K562 (cell line): ENCODE data around the gene IL2RG. TPM values are rescaled to one million over a fixed set of nuclear protein-coding genes. Genes with fewer than 3 reads are reported as not detected.

Experiments
- ATF7 ChIP-seq: fragments of 450-650 bp; IDR thresholded peaks from 2 replicates; pipeline ENCODE4 v1.7.1; 2014; ENCODE audit warnings: mild to moderate bottlenecking, moderate library complexity
- CCAR2 ChIP-seq: fragments of 200-400 bp; formaldehyde crosslinking; IDR thresholded peaks from 2 replicates; pipeline ENCODE4 v1.6.1; 2017; ENCODE audit warnings: mild to moderate bottlenecking, low read depth, low read length
- CXXC5 ChIP-seq: fragments of 250-450 bp; sonication (Bioruptor Pico); IDR thresholded peaks from 2 replicates; pipeline ENCODE4 v1.8.0; 2022; ENCODE audit warnings: inconsistent platforms, mild to moderate bottlenecking, moderate library complexity
- DDX20 ChIP-seq: fragments of 450-650 bp; IDR thresholded peaks from 2 replicates; pipeline ENCODE4 v1.6.1; 2016; ENCODE audit warnings: missing genetic modification characterization, low read depth, mild to moderate bottlenecking, missing compliant biosample characterization, moderate library complexity
- DNMT1 ChIP-seq: fragments of 450-650 bp; IDR thresholded peaks from 2 replicates; pipeline ENCODE4 v1.6.1; 2016; ENCODE audit warnings: antibody characterized with exemption, mild to moderate bottlenecking
- GABPB1 ChIP-seq: sonication (generic); formaldehyde crosslinking; IDR thresholded peaks from 2 replicates; pipeline ENCODE4 v1.8.0; 2022; ENCODE audit warnings: mild to moderate bottlenecking, missing genetic modification reagents
- HDAC1 ChIP-seq, 2 experiments: fragments of 450-650 bp; IDR thresholded peaks; 2 replicates each; pipeline ENCODE4 v1.6.1; 2016 to 2017; ENCODE audit warnings: inconsistent platforms in 1 of 2, mild to moderate bottlenecking in 1 of 2, moderate library complexity in 1 of 2
- NR3C1 ChIP-seq: sonication (generic); formaldehyde crosslinking; IDR thresholded peaks from 2 replicates; pipeline ENCODE4 v1.8.1; 2022; ENCODE audit warnings: missing genetic modification reagents
- POLR2AphosphoS5 ChIP-seq: IDR thresholded peaks from 2 replicates; pipeline ENCODE4 v1.6.1; 2011; ENCODE audit warnings: mild to moderate bottlenecking, low read depth, low read length, moderate library complexity; ENCODE audit not compliant: control insufficient read depth, insufficient read depth
- POLR2H ChIP-seq: IDR thresholded peaks from 2 replicates; pipeline ENCODE4 v1.6.1; 2016; ENCODE audit warnings: missing genetic modification characterization, low read depth, mild to moderate bottlenecking, control low read depth, missing compliant biosample characterization, moderate library complexity
- PPARD ChIP-seq: fragments of 250-450 bp; sonication (Bioruptor Pico); IDR thresholded peaks from 2 replicates; pipeline ENCODE4 v1.8.0; 2022; ENCODE audit warnings: inconsistent platforms, mild to moderate bottlenecking, moderate library complexity
- RAD21 ChIP-seq, 2 experiments: fragments of 250-450 bp in 1 of 2; fragments of 450-650 bp in 1 of 2; sonication (Bioruptor Pico) in 1 of 2; formaldehyde crosslinking in 1 of 2; IDR thresholded peaks in 1 of 2; conservative IDR thresholded peaks in 1 of 2; 2 replicates each; pipeline versions ENCODE4 v1.4.0 to v1.8.0; 2020 to 2022; ENCODE audit warnings: mild to moderate bottlenecking in 2 of 2, moderate library complexity in 1 of 2
- RBFOX2 ChIP-seq: fragments of 200-400 bp; formaldehyde crosslinking; IDR thresholded peaks from 2 replicates; pipeline ENCODE4 v1.6.1; 2017; ENCODE audit warnings: low read depth, mild to moderate bottlenecking, low read length, moderate library complexity
- TAF1 ChIP-seq: IDR thresholded peaks from 2 replicates; pipeline ENCODE4 v1.6.1; 2011; ENCODE audit warnings: mild to moderate bottlenecking, low read length, moderate library complexity; ENCODE audit not compliant: insufficient read depth, control insufficient read depth, severe bottlenecking; ENCODE audit errors: extremely low read depth
- TAF7 ChIP-seq: fragments of 450-650 bp; IDR thresholded peaks from 2 replicates; pipeline ENCODE4 v1.6.1; 2016; ENCODE audit warnings: missing genetic modification characterization, missing compliant biosample characterization
- TCF3 ChIP-seq: sonication (generic); formaldehyde crosslinking; IDR thresholded peaks from 2 replicates; pipeline ENCODE4 v1.4.0; 2020; ENCODE audit warnings: mild to moderate bottlenecking, missing genetic modification reagents
- TEAD2 ChIP-seq: fragments of 450-650 bp; IDR thresholded peaks from 2 replicates; pipeline ENCODE4 v1.6.1; 2016; ENCODE audit warnings: missing genetic modification characterization, control low read depth, missing compliant biosample characterization
- YY1 ChIP-seq, 3 experiments: IDR thresholded peaks; 2 replicates each; pipeline ENCODE4 v1.6.1; 2011; ENCODE audit warnings: low read length in 2 of 3, mild to moderate bottlenecking in 2 of 3, moderate library complexity in 2 of 3, borderline replicate concordance in 1 of 3, control low read depth in 1 of 3, low read depth in 1 of 3; ENCODE audit not compliant: insufficient read depth in 3 of 3, insufficient replicate concordance in 2 of 3, control insufficient read depth in 1 of 3, insufficient read length in 1 of 3; ENCODE audit errors: extremely low read depth in 1 of 3
- ZNF668 ChIP-seq: fragments of 250-450 bp; sonication (Bioruptor Pico); IDR thresholded peaks from 2 replicates; pipeline ENCODE4 v1.8.0; 2022; ENCODE audit warnings: mild to moderate bottlenecking, inconsistent platforms
- polyA plus RNA-seq, 8 experiments: library from polyadenylated mRNA; depleted of rRNA in 4 of 8; stranded (reverse) in 5 of 8; unstranded in 3 of 8; fragments of >200 nt; fragmentation: Nextera tagmentation in 2 of 8; fragmentation: Illumina TruSeq in 1 of 8; extraction: Ambion mirVana in 2 of 8; extraction: Trizol in 1 of 8; gene quantifications; 2 replicates each; pipeline versions ENCODE4 v1.2.1 to v1.2.3, GENCODE V29; 2011 to 2014; ENCODE audit warnings: inconsistent platforms in 1 of 8, missing spikeins in 1 of 8
- total RNA-seq, 7 experiments: library from RNA; depleted of rRNA in 6 of 7; stranded (reverse); fragments of >200 nt in 6 of 7; fragmentation: Illumina TruSeq in 2 of 7; extraction: Trizol in 2 of 7; gene quantifications; 2 replicates each; pipeline versions ENCODE4 v1.2.1 to v1.2.3, GENCODE V29; 2011 to 2021; ENCODE audit warnings: low replicate concordance in 1 of 7
- TF ChIP-seq, protein P1 (sequence below): conservative IDR thresholded peaks from 2 replicates; pipeline ENCODE4 v1.6.1; 2011; ENCODE audit warnings: low read depth, mild to moderate bottlenecking, low read length; ENCODE audit not compliant: control insufficient read depth
- TF ChIP-seq, protein P2 (sequence below): fragments of 450-650 bp; IDR thresholded peaks from 2 replicates; pipeline ENCODE4 v1.6.1; 2018; ENCODE audit not compliant: partially characterized antibody

IL2RG gene
- total and polyA plus RNA-seq, 9 of the 15 experiments (the other 6 are each of a cell fraction or from before 2014, with no cell fraction given) = 5.5 to 55.4 (median 19.7) TPM

DNA sequence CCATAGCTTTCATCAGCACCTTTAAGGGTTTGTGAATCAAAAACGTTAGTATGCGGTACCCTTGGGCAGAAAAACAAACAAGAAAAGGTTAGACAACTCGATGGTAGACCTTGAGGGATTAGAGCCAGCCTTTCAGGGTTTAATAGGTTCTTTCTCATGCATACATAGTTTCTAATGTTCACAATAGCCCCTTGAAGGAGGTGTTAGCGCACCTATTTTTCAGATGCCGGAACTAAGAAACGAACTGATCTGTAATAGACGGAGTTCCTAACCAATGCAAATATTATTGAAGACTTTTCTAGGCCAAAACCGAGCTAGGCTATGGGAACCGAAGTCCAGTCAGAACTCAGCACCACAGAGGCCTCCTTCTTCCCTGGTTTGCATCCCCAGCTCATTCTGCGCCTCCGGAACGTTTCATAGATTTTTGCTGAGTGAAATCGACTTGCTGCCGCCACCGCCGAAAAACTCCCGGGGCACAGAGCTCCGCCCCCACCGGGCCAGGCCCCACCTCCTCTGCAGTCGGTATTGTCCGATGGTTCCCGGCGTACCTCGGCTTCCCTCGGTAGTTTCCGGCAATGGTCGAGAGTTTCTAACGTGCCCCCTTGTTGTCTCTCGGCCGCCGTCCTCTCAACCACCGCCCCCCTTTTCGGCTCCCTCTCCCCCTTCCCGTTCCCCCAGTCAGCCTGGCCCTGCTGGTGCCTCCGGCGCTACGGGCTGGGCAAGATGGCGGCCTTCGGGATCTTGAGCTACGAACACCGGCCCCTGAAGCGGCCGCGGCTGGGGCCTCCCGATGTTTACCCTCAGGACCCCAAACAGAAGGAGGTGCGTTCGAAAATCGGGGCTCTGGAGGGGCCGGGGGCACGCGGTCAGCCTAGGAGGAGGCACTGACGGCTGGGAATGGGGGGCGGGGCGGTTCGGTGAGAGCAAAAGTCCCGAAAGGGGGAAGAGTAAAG lies 6.9 kb upstream of the IL2RG start, which contains the start of gene MED12 (continued):
- TF ChIP-seq DDX20 (tag) (no peak), POLR2AphosphoS5 (peak; percentile 61; the same call in 1 of the 2 replicates), ZNF668 (no peak), NR3C1 (no peak), DNMT1 (no peak), RBFOX2 (peak; percentile 83), TEAD2 (tag) (no peak), TAF1 (peak; percentile 60), RAD21 (CRISPR knock-in tag; conservative IDR thresholded peaks at IDR 0.05 in 1 of 2, IDR thresholded peaks at IDR 0.05 in 1 of 2) (no peak), POLR2H (tag) (peak; percentile 67; the same call in 1 of the 2 replicates), CXXC5 (CRISPR knock-in tag) (0 out of 2 replicates have a peak, but pooled peaks have one; percentile 10), HDAC1 (IDR thresholded peaks at IDR 0.05) (peak in 1 of 2 experiments; percentile 16; a peak in 1 of 4 replicates), ATF7 (peak; percentile 30; the same call in 1 of the 2 replicates), CCAR2 (no peak), TCF3 (CRISPR knock-in tag) (no peak), YY1 (IDR thresholded peaks at IDR 0.05; ENCODE audit: borderline replicate concordance in 1 of 3, control insufficient read depth in 1 of 3, extremely low read depth in 1 of 3, insufficient read depth in 3 of 3, insufficient read length in 1 of 3, insufficient replicate concordance in 2 of 3, low read depth in 1 of 3, low read length in 2 of 3) (peak; percentile 47 to 90 (median 82)), GABPB1 (CRISPR knock-in tag) (0 out of 2 replicates have a peak, but pooled peaks have one; percentile 32), TAF7 (peak; percentile 20; the same call in 1 of the 2 replicates), PPARD (CRISPR knock-in tag) (no peak)
- TF ChIP-seq, protein P1, sequence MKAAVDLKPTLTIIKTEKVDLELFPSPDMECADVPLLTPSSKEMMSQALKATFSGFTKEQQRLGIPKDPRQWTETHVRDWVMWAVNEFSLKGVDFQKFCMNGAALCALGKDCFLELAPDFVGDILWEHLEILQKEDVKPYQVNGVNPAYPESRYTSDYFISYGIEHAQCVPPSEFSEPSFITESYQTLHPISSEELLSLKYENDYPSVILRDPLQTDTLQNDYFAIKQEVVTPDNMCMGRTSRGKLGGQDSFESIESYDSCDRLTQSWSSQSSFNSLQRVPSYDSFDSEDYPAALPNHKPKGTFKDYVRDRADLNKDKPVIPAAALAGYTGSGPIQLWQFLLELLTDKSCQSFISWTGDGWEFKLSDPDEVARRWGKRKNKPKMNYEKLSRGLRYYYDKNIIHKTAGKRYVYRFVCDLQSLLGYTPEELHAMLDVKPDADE = no peak
- TF ChIP-seq, protein P2, sequence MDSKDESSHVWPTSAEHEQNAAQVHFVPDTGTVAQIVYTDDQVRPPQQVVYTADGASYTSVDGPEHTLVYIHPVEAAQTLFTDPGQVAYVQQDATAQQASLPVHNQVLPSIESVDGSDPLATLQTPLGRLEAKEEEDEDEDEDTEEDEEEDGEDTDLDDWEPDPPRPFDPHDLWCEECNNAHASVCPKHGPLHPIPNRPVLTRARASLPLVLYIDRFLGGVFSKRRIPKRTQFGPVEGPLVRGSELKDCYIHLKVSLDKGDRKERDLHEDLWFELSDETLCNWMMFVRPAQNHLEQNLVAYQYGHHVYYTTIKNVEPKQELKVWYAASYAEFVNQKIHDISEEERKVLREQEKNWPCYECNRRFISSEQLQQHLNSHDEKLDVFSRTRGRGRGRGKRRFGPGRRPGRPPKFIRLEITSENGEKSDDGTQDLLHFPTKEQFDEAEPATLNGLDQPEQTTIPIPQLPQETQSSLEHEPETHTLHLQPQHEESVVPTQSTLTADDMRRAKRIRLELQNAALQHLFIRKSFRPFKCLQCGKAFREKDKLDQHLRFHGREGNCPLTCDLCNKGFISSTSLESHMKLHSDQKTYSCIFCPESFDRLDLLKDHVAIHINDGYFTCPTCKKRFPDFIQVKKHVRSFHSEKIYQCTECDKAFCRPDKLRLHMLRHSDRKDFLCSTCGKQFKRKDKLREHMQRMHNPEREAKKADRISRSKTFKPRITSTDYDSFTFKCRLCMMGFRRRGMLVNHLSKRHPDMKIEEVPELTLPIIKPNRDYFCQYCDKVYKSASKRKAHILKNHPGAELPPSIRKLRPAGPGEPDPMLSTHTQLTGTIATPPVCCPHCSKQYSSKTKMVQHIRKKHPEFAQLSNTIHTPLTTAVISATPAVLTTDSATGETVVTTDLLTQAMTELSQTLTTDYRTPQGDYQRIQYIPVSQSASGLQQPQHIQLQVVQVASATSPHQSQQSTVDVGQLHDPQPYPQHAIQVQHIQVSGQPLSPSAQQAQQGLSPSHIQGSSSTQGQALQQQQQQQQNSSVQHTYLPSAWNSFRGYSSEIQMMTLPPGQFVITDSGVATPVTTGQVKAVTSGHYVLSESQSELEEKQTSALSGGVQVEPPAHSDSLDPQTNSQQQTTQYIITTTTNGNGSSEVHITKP = peak; percentile 39
